ENCODE data around the gene C17orf114.
A peak's percentile ranks its signal among the peaks of the same experiment; 100 is the strongest.

C17orf114 gene

GRCh38 chr17:4806777-4807604 lies 4.9 kb upstream of the C17orf114 start, which contains the start of gene PLD2:
PLD2 (plus strand) TSS chr17:4807152; CDS start chr17:4807773, 621 bp downstream.
- POLR2A ChIA-PET = interaction anchor here (0.6 to 2.3 kb wide), 13 partner anchors 9 to 388 kb away, joined by 3 to 31 read pairs (median 3); partner anchors contain the start of genes ARRB2, C17orf107, GLTPD2 and MINK1
- ATAC-seq (ENCODE audit: low read depth) = peak; percentile 99
- Mint-ChIP-seq H3K9me3 (no peaks in the 10 kb centered on the region), H3K27me3 (no peaks in the 10 kb centered on the region), H3K4me3 (peak within 1 kb of the TSS; percentile 83), H3K4me1 (peaks cover 17% of the 10 kb centered on the region), H3K27ac (peak within 1 kb of the TSS; percentile 56), H3K36me3 (ENCODE audit: low read depth) (peaks cover 21% of the 10 kb centered on the region)
- peak; percentile 90 for DNase-seq
- CTCF ChIA-PET = interaction anchor here (2.8 kb wide), 1 partner anchor 17 kb away, joined by 11 read pairs; no protein-coding TSS in a partner anchor
- intact Hi-C loops (cut with micrococcal nuclease) = loop anchor here (1.0 to 5.0 kb wide), 4 partner anchors 11 to 140 kb away; partner anchors contain the start of genes ARRB2, PFN1 and PSMB6
- TF ChIP-seq, protein P1, sequence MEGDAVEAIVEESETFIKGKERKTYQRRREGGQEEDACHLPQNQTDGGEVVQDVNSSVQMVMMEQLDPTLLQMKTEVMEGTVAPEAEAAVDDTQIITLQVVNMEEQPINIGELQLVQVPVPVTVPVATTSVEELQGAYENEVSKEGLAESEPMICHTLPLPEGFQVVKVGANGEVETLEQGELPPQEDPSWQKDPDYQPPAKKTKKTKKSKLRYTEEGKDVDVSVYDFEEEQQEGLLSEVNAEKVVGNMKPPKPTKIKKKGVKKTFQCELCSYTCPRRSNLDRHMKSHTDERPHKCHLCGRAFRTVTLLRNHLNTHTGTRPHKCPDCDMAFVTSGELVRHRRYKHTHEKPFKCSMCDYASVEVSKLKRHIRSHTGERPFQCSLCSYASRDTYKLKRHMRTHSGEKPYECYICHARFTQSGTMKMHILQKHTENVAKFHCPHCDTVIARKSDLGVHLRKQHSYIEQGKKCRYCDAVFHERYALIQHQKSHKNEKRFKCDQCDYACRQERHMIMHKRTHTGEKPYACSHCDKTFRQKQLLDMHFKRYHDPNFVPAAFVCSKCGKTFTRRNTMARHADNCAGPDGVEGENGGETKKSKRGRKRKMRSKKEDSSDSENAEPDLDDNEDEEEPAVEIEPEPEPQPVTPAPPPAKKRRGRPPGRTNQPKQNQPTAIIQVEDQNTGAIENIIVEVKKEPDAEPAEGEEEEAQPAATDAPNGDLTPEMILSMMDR (IDR thresholded peaks at IDR 0.05) = no peak

DNA sequence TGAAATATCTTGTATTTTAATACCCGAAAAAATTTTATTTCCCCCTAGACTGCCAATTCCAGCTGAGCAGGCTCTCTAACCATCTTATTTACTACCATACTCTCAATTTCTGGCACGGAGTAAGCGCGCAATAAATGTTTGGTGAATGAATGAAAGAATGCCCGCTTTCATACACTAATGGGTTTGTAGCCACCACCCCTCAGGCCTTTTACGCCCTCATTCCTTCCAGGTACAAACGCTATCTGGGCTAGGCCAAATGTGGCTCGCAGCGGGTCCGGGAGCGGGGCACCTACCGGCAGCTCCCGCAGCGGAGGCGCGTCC lies 4.3 kb upstream of the C17orf114 start:
- ChIA-PET POLR2A (interaction anchor here (0.5 to 2.3 kb wide), 12 partner anchors 9 to 222 kb away, joined by 3 to 31 read pairs (median 3); partner anchors contain the start of genes ARRB2, C17orf107, GLTPD2 and MINK1), CTCF (interaction anchor here (2.8 kb wide), 1 partner anchor 16 kb away, joined by 11 read pairs; no protein-coding TSS in a partner anchor)
- no peaks in the 10 kb centered on the region for H3K27me3 Mint-ChIP-seq
- H3K27ac Mint-ChIP-seq = no peak overlapping the region
- peaks cover 17% of the 10 kb centered on the region for H3K4me1 Mint-ChIP-seq
- H3K4me3 Mint-ChIP-seq = peak overlapping the region; percentile 76
- peaks cover 19% of the 10 kb centered on the region for H3K36me3 Mint-ChIP-seq (ENCODE audit: low read depth)
- no peaks in the 10 kb centered on the region for H3K9me3 Mint-ChIP-seq
- intact Hi-C loops (cut with micrococcal nuclease) = loop anchor here (2.0 to 5.0 kb wide), 2 partner anchors 96 to 141 kb away; partner anchors contain the start of genes ARRB2 and PFN1
- TF ChIP-seq, protein P1 (IDR thresholded peaks at IDR 0.05) = no peak
- no peak for ATAC-seq (ENCODE audit: low read depth)
- no peak for DNase-seq

DNA sequence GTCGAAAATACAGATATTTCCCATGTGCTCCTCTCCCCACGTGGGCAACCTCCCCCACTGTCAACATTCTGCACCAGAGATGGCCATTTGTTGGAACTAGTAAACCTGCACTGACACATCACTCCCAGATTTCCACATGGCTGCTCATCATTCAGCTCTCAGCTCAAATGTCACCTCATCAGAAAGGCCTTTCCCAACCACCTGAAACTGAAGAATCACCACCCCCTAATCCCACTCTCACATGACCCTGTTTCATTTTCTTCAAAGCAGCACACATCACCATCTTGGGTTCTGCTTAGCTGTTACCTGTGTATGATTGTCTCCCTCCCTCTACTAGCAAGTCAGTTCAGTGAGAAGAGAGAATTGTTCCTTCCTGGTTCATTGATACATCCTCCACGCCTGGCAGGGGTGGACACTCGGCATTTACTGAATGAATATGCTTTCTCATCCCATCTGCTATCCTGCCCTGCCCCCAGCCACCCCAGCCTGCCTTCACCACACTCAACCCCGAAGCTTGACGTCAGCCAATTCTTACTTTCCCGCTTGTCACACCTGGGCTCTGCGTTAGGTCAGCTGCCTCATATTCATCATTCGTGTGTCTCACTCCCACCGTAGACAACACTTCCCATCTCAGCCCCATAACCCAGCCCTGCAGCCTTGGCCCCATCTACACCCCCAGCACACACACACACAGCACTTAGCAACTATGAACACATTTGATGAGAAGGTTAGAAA lies 1.5 kb downstream of the C17orf114 start:
- Mint-ChIP-seq H3K27ac (no peak overlapping the region), H3K27me3 (no peaks in the 10 kb centered on the region), H3K9me3 (no peaks in the 10 kb centered on the region), H3K4me1 (peaks cover 19% of the 10 kb centered on the region), H3K36me3 (ENCODE audit: low read depth) (peaks cover 31% of the 10 kb centered on the region), H3K4me3 (no peak overlapping the region)
- TF ChIP-seq, protein P1 (IDR thresholded peaks at IDR 0.05) = no peak
- intact Hi-C loops (cut with micrococcal nuclease) = no loop called here
- no peak for ATAC-seq (ENCODE audit: low read depth)
- CTCF ChIA-PET = no interaction called here
- POLR2A ChIA-PET = interaction anchor here (1.6 kb wide), 1 partner anchor 11 kb away, joined by 4 read pairs; no protein-coding TSS in a partner anchor
- no peak for DNase-seq

- TF ChIP-seq, protein P1 (IDR thresholded peaks at IDR 0.05) = no peak
- CTCF ChIA-PET = no interaction called here
- no peaks in the 10 kb centered on the region for H3K27me3 Mint-ChIP-seq
- intact Hi-C loops (cut with micrococcal nuclease) = loop anchor here (1.0 kb wide), 2 partner anchors 11 to 37 kb away; partner anchors contain the start of genes MINK1 and PLD2
- peak overlapping the region; percentile 97 for H3K27ac Mint-ChIP-seq
- peak overlapping the region; percentile 100 for H3K4me3 Mint-ChIP-seq
- no peaks in the 10 kb centered on the region for H3K9me3 Mint-ChIP-seq
- no peak for DNase-seq
- peaks cover 20% of the 10 kb centered on the region for H3K4me1 Mint-ChIP-seq
- peaks cover 31% of the 10 kb centered on the region for H3K36me3 Mint-ChIP-seq (ENCODE audit: low read depth)
- POLR2A ChIA-PET = interaction anchor here (0.6 to 1.6 kb wide), 16 partner anchors 9 to 722 kb away, joined by 3 to 31 read pairs (median 5); partner anchors contain the start of genes ARRB2, DERL2, MIS12 and PFN1
- no peak for ATAC-seq (ENCODE audit: low read depth)
Observed at GRCh38 chr17:4796552-4796920, 5.6 kb downstream of the C17orf114 start.
